Fibroblast of skin of right quadriceps (primary cell): ENCODE data around the gene TOP3A.
A peak's percentile ranks its signal among the peaks of the same experiment; 100 is the strongest.

ENCODE experiments used
- DNase-seq: peaks from one replicate; pipeline ENCODE4 v3.0.0-alpha.2; 2013

TOP3A gene

GRCh38 chr17:18252160-18252559, 62.6 kb downstream of the TOP3A start:
- no peak for DNase-seq

GRCh38 chr17:18251204-18251603, 63.6 kb downstream of the TOP3A start:
- no peak for DNase-seq

- no peak for DNase-seq
Observed at GRCh38 chr17:18250708-18251107, 64.1 kb downstream of the TOP3A start.

- no peak for DNase-seq
Observed at GRCh38 chr17:18250259-18250658, 64.5 kb downstream of the TOP3A start.

- DNase-seq: no peak
Observed at GRCh38 chr17:18248811-18249210, 66.0 kb downstream of the TOP3A start.

- DNase-seq: peak; percentile 67
Observed at GRCh38 chr17:18248300-18248731, 66.5 kb downstream of the TOP3A start.

GRCh38 chr17:18247613-18248001, 67.2 kb downstream of the TOP3A start:
- no peak for DNase-seq

GRCh38 chr17:18246880-18247612, 67.7 kb downstream of the TOP3A start:
- DNase-seq: peak; percentile 33

- DNase-seq: no peak
Observed at GRCh38 chr17:18246109-18246725, 68.6 kb downstream of the TOP3A start.

- DNase-seq: no peak
Observed at GRCh38 chr17:18245038-18245776, 69.6 kb downstream of the TOP3A start.

GRCh38 chr17:18241229-18241871, 73.4 kb downstream of the TOP3A start:
- no peak for DNase-seq

- DNase-seq: no peak
Observed at GRCh38 chr17:18240449-18240848, 74.3 kb downstream of the TOP3A start.

GRCh38 chr17:18238299-18238698, 76.5 kb downstream of the TOP3A start:
- no peak for DNase-seq

GRCh38 chr17:18237461-18237860, 77.3 kb downstream of the TOP3A start:
- no peak for DNase-seq

- no peak for DNase-seq
Observed at GRCh38 chr17:18236494-18236893, 78.3 kb downstream of the TOP3A start.

GRCh38 chr17:18235743-18236256, 79.0 kb downstream of the TOP3A start:
- DNase-seq: peak; percentile 35

- DNase-seq: no peak
Observed at GRCh38 chr17:18234853-18235380, 79.9 kb downstream of the TOP3A start.

GRCh38 chr17:18233803-18234518, 80.8 kb downstream of the TOP3A start:
- DNase-seq: no peak

GRCh38 chr17:18231164-18231563, 83.6 kb downstream of the TOP3A start:
- DNase-seq: no peak

GRCh38 chr17:18230288-18231141, 84.3 kb downstream of the TOP3A start:
- no peak for DNase-seq

GRCh38 chr17:18229771-18230170, 85.0 kb downstream of the TOP3A start:
- DNase-seq: no peak
